Trophoblast cell (in vitro differentiated cells and primary cell): ENCODE results near the gene PNPO.

Experiments
- DNase-seq, 2 donors: peaks; one replicate each; pipeline ENCODE4 v3.0.0-alpha.2; 2016
- H2AFZ ChIP-seq: 2 replicates; pipeline ENCODE4 v1.6.1; 2013; ENCODE audit warnings: low read length, moderate library complexity, mild to moderate bottlenecking; ENCODE audit not compliant: insufficient read depth, poor library complexity
- H2AK5ac ChIP-seq: 2 replicates; pipeline ENCODE4 v1.6.1; 2013; ENCODE audit warnings: mild to moderate bottlenecking, low read length
- H2BK120ac ChIP-seq: 2 replicates; pipeline ENCODE4 v1.6.1; 2013; ENCODE audit warnings: low read length, mild to moderate bottlenecking, moderate library complexity; ENCODE audit not compliant: insufficient read depth, poor library complexity
- H2BK12ac ChIP-seq: 2 replicates; pipeline ENCODE4 v1.6.1; 2013; ENCODE audit warnings: mild to moderate bottlenecking, low read length, moderate library complexity
- H2BK5ac ChIP-seq: 2 replicates; pipeline ENCODE4 v1.6.1; 2013; ENCODE audit warnings: low read length, low read depth, moderate library complexity, mild to moderate bottlenecking; ENCODE audit not compliant: poor library complexity
- H3K14ac ChIP-seq: 2 replicates; pipeline ENCODE4 v1.6.1; 2013; ENCODE audit warnings: mild to moderate bottlenecking, low read length
- H3K18ac ChIP-seq: 2 replicates; pipeline ENCODE4 v1.6.1; 2013; ENCODE audit warnings: mild to moderate bottlenecking, low read length
- H3K23ac ChIP-seq: 2 replicates; pipeline ENCODE4 v1.6.1; 2013; ENCODE audit warnings: low read length
- H3K27ac ChIP-seq: 2 replicates; pipeline ENCODE4 v1.5.1; 2013; ENCODE audit warnings: low read depth, mild to moderate bottlenecking, inconsistent platforms, low read length, moderate library complexity
- H3K27me3 ChIP-seq: 2 replicates; pipeline ENCODE4 v1.6.1; 2013; ENCODE audit warnings: inconsistent platforms, mild to moderate bottlenecking, low read length, moderate library complexity; ENCODE audit not compliant: insufficient read depth
- H3K36me3 ChIP-seq, 2 experiments: 1 replicate in 1 of 2; 2 replicates in 1 of 2; pipeline ENCODE4 v1.6.1; 2013; ENCODE audit warnings: low read length in 2 of 2, mild to moderate bottlenecking in 2 of 2, moderate library complexity in 1 of 2; ENCODE audit not compliant: insufficient read depth in 2 of 2, control insufficient read depth in 1 of 2
- H3K4ac ChIP-seq: 2 replicates; pipeline ENCODE4 v1.6.1; 2013; ENCODE audit warnings: low read depth, mild to moderate bottlenecking, low read length, moderate library complexity
- H3K4me1 ChIP-seq, 2 experiments: 1 replicate in 1 of 2; 2 replicates in 1 of 2; pipeline ENCODE4 v1.6.1; 2013; ENCODE audit warnings: low read length in 2 of 2, mild to moderate bottlenecking in 2 of 2, moderate library complexity in 1 of 2; ENCODE audit not compliant: insufficient read depth in 2 of 2, control insufficient read depth in 1 of 2
- H3K4me2 ChIP-seq: 2 replicates; pipeline ENCODE4 v1.6.1; 2013; ENCODE audit warnings: inconsistent platforms, mild to moderate bottlenecking, low read length, moderate library complexity
- H3K4me3 ChIP-seq: 2 replicates; pipeline ENCODE4 v1.5.1; 2013; ENCODE audit warnings: mild to moderate bottlenecking, low read depth, low read length, inconsistent platforms
- H3K79me1 ChIP-seq: one replicate; pipeline ENCODE4 v1.6.1; 2013; ENCODE audit warnings: low read length
- H3K79me2 ChIP-seq: 2 replicates; pipeline ENCODE4 v1.6.1; 2013; ENCODE audit warnings: low read length, mild to moderate bottlenecking; ENCODE audit not compliant: control insufficient read depth, insufficient read depth, poor library complexity
- H3K9ac ChIP-seq: 2 replicates; pipeline ENCODE4 v1.6.1; 2013; ENCODE audit warnings: mild to moderate bottlenecking, low read length
- H3K9me3 ChIP-seq: 2 replicates; pipeline ENCODE4 v1.6.1; 2013; ENCODE audit warnings: low read depth, mild to moderate bottlenecking, control low read depth, inconsistent platforms, low read length; ENCODE audit not compliant: insufficient read depth
- H4K12ac ChIP-seq: 2 replicates; pipeline ENCODE4 v1.6.1; 2013; ENCODE audit warnings: low read depth, mild to moderate bottlenecking, low read length, moderate library complexity
- H4K8ac ChIP-seq: 2 replicates; pipeline ENCODE4 v1.6.1; 2013; ENCODE audit warnings: low read depth, mild to moderate bottlenecking, low read length, moderate library complexity
- H4K91ac ChIP-seq: one replicate; pipeline ENCODE4 v1.6.1; 2013; ENCODE audit warnings: low read depth, mild to moderate bottlenecking, low read length, moderate library complexity
- WGBS: extraction: QIAGEN DNeasy Blood & Tissue Kit; methylation state at CpG from one replicate; pipeline ENCODE4 v1.1.7; 2013; ENCODE audit warnings: missing lambda C conversion rate; ENCODE audit not compliant: insufficient read length, insufficient coverage; ENCODE audit errors: extremely low coverage; 5-methylcytosine and 5-hydroxymethylcytosine counted together

Gene PNPO

GRCh38 chr17:47949946-47950345 is 8.6 kb downstream of the PNPO start:
- Histone ChIP-seq H3K36me3 (no peaks in the 10 kb centered on the region), H3K14ac (no peak overlapping the region), H2AFZ (no peak overlapping the region), H3K4me3 (no peak overlapping the region), H3K27me3 (no peaks in the 10 kb centered on the region), H3K9me3 (no peaks in the 10 kb centered on the region), H3K4ac (no peak overlapping the region), H2BK5ac (no peak overlapping the region), H3K23ac (no peak overlapping the region), H3K79me1 (no peaks in the 10 kb centered on the region), H3K4me2 (no peak overlapping the region), H4K12ac (peak overlapping the region; percentile 37), H4K8ac (peak overlapping the region; percentile 81), H2BK120ac (no peak overlapping the region), H3K79me2 (no peaks in the 10 kb centered on the region), H3K18ac (no peak overlapping the region), H3K9ac (no peak overlapping the region), H2BK12ac (no peak overlapping the region), H3K4me1 (peaks cover 0 to 2% of the 10 kb centered on the region in 2 experiments), H4K91ac (no peak overlapping the region), H2AK5ac (no peak overlapping the region), H3K27ac (no peak overlapping the region)
- no CpG with 5 or more reads among the region's 3 CpGs for WGBS
- no peak for DNase-seq

GRCh38 chr17:47950448-47950847 is 9.1 kb downstream of the PNPO start:
- WGBS, result no CpG with 5 or more reads among the region's 4 CpGs
- Histone ChIP-seq H2AK5ac (no peak overlapping the region), H3K4me3 (no peak overlapping the region)

GRCh38 chr17:47952171-47953021 is 11.0 kb downstream of the PNPO start:
- Histone ChIP-seq H3K23ac (no peak overlapping the region), H3K4me3 (no peak overlapping the region), H3K36me3 (no peaks in the 10 kb centered on the region), H4K12ac (no peak overlapping the region), H3K79me1 (no peaks in the 10 kb centered on the region), H2BK120ac (no peak overlapping the region), H3K14ac (no peak overlapping the region), H2BK12ac (no peak overlapping the region), H3K4ac (no peak overlapping the region), H2AFZ (no peak overlapping the region), H3K18ac (no peak overlapping the region), H4K91ac (no peak overlapping the region), H3K9me3 (no peaks in the 10 kb centered on the region), H3K4me1 (peaks cover 5 to 9% of the 10 kb centered on the region in 2 experiments), H3K27me3 (no peaks in the 10 kb centered on the region), H3K79me2 (no peaks in the 10 kb centered on the region), H3K9ac (no peak overlapping the region), H2AK5ac (no peak overlapping the region), H2BK5ac (no peak overlapping the region), H3K27ac (no peak overlapping the region), H3K4me2 (no peak overlapping the region), H4K8ac (no peak overlapping the region)
- no peak for DNase-seq
- no CpG with 5 or more reads among the region's 12 CpGs for WGBS

More at GRCh38 chr17:47950448-47950847, 9.1 kb downstream of the PNPO start:
- Histone ChIP-seq H3K27me3 (no peaks in the 10 kb centered on the region), H3K79me2 (no peaks in the 10 kb centered on the region), H2BK5ac (no peak overlapping the region), H3K36me3 (no peaks in the 10 kb centered on the region), H2AFZ (no peak overlapping the region), H3K23ac (no peak overlapping the region), H3K4ac (no peak overlapping the region), H4K91ac (no peak overlapping the region), H3K14ac (no peak overlapping the region), H2BK120ac (no peak overlapping the region), H3K79me1 (no peaks in the 10 kb centered on the region), H3K27ac (no peak overlapping the region), H4K12ac (no peak overlapping the region), H3K9me3 (no peaks in the 10 kb centered on the region), H3K18ac (no peak overlapping the region), H3K4me2 (no peak overlapping the region), H3K4me1 (peaks cover 0 to 2% of the 10 kb centered on the region in 2 experiments), H2BK12ac (no peak overlapping the region), H3K9ac (no peak overlapping the region), H4K8ac (no peak overlapping the region)
- no peak for DNase-seq

- Histone ChIP-seq H3K9ac (no peak overlapping the region), H3K14ac (no peak overlapping the region), H3K79me2 (no peaks in the 10 kb centered on the region), H3K27me3 (no peaks in the 10 kb centered on the region), H4K91ac (no peak overlapping the region), H2AK5ac (no peak overlapping the region), H3K27ac (no peak overlapping the region), H3K36me3 (no peaks in the 10 kb centered on the region), H3K79me1 (no peaks in the 10 kb centered on the region), H3K4me1 (peaks cover 15 to 17% of the 10 kb centered on the region in 2 experiments), H3K4me2 (no peak overlapping the region), H2BK5ac (no peak overlapping the region), H3K18ac (no peak overlapping the region), H3K23ac (no peak overlapping the region), H3K4ac (no peak overlapping the region), H2BK12ac (no peak overlapping the region), H3K9me3 (no peaks in the 10 kb centered on the region), H3K4me3 (no peak overlapping the region), H2AFZ (no peak overlapping the region), H4K8ac (no peak overlapping the region), H2BK120ac (no peak overlapping the region), H4K12ac (no peak overlapping the region)
- no peak for DNase-seq
Measured at GRCh38 chr17:47953909-47954308, 12.5 kb downstream of the PNPO start.
